GM21381 (cell line): ENCODE data around the gene SAFB2.

Experiments used
- ATAC-seq: cut with Tn5 transposase; IDR thresholded peaks from one replicate; pipeline ENCODE4 v1.9.1; 2021; ENCODE audit warnings: mild to moderate bottlenecking, moderate library complexity; ENCODE audit not compliant: unreplicated experiment

Gene SAFB2

DNA sequence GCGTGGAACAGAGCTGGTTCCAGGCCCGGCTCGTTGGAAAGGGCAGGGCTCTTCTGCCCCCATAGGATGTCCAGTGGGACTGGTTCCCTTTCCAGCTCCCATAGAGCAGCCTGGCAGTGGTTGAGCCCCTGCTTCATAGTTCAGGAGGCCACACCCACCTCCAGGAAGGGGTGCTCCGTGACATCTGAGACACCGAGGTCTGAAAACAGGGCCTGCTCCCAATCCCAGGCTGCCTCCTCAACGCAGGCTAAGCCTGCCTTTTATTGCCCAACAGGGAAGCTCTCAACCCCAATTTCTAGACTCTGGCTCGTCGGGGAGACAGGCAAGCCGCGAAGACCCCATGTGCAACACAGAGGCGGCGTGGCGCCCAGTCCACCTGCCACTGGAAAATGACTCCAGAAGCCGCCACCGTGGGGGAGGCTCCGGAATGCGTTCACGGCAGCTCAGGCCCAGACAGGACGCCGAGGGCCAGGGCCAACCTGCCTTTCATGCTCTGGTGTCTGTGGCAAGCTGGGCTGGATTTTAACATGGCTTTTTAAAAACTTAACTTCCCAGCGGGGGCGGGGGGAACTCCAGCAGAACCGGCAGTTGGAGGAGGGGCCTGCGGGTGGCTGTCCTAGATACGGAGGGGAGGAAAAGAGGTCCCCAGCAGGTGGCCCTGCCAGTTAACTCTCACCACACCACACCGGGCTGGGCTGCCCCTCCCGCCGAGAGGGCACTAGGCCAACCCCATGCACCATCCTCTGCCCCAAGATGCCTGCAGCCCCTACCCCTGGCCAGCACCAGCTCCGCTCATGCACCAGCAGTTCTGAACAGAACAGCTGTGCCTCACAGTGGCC lies 36.9 kb downstream of the SAFB2 start:
- no peak for ATAC-seq

DNA sequence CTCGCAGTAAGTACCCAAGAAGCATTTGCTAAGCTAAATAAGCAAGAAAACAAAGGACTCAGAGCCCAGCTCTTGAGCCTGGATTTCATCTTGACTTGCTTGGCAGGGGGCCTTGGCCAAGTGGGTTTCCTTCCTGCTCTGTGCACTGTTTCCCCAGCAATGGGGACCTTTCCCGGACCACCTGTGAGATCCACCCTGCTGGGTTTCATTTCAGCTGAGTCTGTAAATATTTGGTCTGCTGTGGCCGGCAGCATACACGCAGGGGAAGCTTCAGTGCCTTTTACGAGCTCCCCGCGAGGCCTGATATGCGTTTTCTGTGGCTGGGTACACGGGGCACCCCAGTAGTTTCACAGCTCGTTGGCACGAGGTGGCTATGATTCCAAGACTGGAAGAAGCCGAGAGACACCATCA lies 42.4 kb downstream of the SAFB2 start:
- no peak for ATAC-seq

DNA sequence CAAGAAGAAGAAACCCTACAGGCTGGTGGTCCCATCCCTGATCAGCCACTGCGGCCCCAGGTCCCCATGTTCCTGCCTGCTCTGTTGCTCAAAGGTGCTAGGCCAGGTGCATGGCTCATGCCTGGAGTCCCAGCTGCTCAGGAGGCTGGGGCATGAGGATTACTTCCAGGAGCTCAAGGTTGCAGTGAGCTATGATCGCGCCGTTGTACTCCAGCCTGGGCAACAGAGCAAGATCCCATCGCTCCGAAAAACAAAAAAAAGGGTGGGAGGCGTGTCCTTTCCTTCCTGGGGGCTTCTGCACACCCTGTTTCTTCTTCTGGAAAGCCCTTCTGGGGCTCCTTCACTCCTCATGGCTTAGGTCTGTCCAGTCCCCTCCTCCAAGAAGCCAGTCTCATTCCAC lies 42.9 kb downstream of the SAFB2 start:
- no peak for ATAC-seq

DNA sequence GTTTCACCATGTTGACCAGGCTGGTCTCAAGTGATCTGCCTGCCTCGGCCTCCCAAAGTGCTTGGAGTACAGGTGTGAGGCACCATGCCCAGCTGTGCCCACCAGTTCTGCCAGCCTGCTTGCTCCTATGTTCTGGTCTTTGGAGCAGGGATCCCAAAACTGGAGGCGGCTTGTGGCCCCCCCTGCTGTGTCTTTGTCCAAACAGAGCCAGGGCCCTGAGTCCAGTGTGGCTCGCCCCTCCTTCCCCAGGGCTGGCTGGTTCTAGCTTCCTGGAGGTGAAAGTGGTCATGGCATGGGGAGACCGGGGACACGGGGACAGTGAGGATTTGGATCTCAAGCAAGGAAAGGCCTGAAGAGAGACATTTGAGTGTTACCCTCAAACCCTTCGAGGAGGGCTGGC lies 43.3 kb downstream of the SAFB2 start:
- ATAC-seq: no peak

DNA sequence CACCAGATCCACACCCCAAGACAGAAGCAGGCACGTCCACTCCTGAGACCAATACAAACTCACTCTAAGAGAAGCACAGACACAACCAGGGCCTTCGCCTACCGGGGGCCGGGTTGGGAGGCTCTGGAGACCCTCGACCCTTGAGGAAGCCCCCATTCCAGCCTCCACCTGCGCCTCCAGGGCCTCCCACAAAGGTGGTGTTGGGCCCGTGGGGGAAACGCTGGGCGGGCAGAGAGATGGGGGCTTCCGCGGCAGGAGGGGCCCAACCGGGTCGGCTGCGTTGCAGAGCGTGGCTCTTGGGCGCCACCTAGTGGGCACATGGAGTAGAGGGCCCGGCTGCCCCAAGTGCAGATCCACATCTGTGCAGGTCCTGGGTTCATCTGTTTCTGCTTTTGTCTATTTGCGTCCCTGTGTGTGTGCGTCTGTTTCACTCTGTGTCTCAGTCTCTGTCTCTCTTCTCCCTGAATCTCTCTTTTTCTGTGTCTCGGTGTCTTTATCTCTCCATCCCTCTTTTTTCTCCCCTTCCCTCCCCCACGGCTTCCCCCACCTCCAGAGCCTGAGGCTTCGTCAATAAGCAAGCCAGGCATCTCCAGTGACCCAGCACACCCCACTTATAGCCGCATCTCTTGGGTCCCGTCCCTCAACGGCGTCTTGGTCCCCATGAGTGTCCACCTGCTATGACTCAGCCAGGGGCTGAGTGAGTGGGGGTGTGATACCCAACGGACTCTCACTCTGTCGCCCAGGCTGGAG lies 44.3 kb downstream of the SAFB2 start:
- ATAC-seq: no peak

DNA sequence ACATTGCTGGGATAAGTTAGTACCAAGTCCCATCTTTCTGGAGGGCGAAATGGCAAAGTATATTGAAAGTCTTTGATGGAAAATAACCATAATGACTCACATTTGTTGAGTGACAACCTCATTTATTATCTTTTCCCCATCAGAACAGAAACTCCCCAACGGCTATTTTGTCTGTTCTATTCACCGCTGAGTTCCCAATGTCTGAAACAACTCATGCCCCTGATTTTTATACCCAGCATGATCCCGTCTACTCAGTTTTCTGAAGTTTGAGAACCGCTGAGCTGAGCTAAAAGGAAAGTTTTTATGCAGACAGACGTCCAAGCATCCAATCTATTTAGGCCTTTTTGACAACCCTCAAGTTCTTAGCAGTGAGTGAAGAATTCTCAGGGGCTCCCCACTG lies 47.0 kb downstream of the SAFB2 start:
- ATAC-seq: no peak

DNA sequence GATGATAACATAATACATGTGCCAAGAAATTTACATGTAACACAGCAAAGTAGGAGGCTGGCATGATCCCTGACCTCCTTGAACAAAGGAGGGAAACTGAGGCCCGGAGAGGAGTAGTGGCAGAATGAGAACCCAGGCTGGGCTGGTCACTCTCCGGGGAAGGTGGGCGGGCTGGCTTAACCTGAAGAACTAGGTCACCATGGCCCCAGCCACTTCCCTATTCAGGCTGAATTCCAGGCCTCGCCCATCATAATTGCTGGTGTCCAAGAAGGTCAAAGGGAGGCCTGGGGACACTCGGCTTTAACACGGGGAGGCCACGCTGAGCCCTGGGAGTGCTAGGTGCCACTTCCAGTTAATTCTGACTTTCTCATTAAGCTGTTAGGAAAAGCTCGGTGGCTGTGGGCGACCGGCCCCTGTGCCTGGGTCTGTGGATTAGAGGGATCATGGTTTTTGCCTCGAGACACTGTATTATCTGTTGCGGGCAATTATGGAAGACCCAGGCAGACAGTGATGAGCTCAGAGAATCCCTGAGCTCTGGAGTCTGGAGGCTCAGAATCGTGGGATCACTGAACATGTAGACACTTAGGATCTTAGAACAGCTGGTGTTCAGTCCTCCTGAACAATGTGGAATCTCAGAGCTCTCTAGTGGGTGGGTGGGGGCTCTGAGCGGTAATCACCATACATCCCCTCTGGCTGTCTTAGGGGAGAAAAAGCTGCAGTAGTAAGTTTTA lies 49.9 kb downstream of the SAFB2 start:
- no peak for ATAC-seq

DNA sequence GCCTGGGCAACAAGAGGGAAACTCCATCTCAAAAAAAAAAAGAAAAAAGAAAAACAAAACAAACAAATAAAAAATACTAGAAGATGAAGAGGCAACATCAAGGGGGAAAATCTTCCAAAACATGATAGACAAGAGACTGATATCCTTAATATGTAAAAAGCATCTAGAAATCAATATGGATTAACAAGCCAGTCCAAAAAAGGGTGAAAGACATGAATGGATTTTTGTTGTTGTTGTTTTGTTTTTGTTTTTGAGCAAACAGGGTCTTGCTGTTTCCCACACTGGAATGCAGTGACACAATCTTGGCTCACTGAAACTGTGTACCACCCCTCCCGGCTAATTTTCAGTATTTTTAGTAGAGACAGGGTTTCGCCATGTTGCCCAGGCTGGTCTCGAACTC lies 50.8 kb downstream of the SAFB2 start:
- ATAC-seq: no peak

DNA sequence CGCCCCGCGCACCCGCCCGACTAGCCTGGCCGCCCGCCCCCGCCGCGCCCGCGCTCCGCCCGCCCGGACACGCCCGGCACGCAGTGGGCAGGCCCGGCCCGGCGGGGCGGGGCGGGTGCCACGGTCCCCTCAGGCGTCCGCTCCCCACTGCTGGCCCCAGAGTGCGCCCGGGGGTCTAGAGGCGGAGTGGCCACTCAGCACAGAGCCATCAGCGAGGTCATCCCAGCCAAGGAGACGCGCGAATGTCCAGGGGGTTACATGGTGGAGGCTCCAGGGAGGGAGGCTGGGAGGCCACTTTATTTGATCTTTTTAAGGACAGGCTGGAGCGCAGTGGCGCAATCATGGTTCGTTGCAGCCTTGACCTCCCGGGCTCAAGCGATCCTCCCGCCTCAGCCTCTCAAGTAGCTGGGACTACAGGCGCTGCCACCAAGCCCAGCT lies 54.6 kb downstream of the SAFB2 start:
- ATAC-seq: no peak

DNA sequence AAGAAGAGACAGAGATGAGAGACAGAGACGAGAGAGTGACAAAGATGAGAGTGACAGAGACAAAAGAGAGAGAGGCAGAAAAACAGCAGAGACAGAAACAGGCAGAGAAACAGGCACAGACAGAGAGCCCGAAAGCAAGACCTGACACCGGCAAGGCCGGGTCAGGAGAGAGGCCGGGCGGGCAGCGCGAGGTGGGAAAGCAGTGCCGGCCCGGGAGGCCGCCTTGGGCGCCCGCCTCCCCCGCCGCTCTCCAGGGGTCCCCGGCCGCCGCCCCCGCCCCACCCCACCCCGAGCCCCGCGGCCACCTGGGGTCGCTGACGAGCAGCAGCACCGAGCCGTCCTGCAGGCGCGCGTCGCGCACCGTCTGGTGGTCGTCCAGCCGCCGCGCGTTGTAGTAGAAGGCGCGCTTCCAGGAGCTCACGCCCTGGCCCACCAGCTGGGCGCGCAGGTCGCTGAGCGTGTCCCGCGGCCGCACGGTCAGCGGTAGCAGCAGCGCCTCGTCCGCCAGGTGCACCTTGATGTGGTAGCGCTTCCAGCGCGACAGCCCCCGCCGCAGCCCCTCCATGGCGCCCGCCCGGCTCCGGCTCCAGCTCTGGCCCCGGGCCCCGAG lies 55.1 kb downstream of the SAFB2 start, which contains the start of gene TINCR:
TINCR (minus strand) TSS at position 594 of the 610 bp plus-strand sequence.
- no peak for ATAC-seq

DNA sequence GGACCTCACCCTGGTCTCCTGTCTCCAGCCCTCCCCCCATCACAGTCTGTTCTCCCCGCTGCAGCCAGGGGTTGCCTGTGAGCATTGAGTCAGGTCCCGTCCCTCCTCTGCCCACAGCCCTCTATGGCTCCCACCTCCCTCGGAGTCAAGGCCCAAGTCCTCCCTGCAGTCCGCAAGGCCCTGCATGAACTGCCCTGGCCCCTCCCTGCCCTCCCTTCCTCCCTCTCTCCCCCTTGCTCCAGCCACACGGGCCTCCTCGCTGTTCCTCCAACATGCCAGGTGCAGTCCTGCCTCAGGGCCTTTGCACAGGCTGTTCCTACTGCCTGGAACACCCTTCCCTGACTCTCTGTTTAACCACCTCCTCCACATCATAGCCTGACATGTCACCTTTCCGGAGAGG lies 57.6 kb downstream of the SAFB2 start:
- no peak for ATAC-seq

DNA sequence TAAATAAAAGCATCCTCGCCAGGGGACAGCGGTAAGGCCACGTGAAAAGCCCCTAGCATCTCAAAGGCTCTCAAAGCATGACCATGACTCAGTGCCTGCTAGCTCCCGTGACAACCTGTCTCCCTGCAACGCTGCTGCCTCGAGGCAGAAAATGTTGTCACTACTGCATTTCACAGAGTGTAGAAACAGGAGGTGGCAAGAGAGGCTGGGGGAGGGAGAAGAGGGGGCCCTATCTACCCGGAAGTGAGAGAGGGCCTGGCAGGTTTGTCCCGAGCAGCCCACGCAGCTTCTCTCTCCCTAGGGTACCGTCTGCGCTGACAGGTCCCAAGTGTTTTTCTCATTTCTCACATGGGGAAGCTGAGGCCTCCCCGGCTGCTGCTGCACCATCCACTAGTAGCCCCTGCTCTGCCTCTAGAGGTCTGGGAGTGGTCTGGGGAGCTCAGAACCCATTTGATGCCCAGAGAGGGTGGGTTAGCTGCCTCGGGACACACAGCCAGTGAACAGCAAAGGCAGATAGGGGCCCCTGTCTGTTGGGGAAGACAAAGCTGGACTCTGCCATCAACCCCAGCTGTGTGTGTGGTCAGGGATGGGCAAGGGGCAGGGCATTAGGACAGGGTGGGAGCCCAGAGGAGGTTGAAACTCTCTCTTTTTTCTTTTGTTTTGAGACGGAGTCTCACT lies 58.5 kb downstream of the SAFB2 start:
- no peak for ATAC-seq

DNA sequence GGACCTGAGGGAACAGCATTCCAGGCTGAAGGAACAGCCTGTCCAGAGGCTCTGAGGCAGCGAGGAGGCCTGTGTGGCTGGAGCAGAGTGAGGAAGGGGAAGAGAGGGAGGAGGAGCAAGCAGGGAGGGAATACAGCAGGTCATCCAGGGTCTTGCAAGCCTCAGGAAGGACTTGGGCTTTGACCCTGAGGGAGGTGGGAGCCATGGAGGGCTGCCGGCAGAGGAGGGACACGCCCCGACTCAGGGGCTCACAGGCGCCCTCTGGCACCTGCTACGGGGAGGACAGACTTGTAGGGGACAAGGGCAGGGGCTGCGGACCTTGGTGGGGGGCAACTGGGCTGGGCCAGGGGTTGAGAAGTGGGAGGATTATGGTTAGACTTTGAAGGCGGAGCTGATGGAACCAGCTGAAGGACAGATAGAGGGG lies 59.6 kb downstream of the SAFB2 start:
- ATAC-seq: no peak

DNA sequence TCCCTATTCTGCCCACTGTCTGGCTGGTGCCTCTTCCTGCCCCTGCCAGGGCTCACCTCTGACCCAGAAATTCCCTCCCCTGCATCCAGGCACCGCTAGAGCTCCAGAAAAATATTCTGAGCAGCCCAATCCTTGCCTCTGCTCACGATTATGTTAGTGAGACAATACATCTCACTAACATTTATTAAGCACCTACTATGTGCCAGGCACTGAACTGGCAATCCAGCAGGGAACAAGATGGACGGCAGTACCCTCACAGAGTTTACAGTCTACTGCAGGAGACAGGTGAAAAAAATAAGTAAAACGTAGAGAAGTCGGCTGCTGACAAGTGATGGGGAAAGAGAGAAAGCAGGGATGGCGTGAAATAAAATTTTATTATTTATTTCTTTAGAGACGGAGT lies 60.3 kb downstream of the SAFB2 start:
- ATAC-seq: no peak

DNA sequence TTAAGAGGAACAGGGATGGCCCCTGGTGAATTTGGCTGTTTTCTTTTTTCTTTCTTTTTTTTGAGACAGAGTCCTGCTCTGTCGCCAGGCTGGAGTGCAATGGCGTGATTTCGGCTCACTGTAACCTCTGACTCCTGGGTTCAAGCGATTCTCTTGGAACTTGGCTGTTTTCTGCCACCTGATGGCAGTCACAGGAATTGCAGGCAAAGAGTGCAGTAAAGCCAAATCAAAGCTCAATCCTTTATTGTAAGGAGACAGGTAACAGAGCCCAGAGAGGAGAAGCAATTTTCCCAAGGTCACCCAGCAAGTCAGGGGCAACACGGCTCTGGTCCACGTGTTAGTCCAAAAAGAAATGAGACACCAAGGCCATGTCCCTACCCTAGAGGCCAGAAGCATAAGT lies 61.0 kb downstream of the SAFB2 start:
- no peak for ATAC-seq

DNA sequence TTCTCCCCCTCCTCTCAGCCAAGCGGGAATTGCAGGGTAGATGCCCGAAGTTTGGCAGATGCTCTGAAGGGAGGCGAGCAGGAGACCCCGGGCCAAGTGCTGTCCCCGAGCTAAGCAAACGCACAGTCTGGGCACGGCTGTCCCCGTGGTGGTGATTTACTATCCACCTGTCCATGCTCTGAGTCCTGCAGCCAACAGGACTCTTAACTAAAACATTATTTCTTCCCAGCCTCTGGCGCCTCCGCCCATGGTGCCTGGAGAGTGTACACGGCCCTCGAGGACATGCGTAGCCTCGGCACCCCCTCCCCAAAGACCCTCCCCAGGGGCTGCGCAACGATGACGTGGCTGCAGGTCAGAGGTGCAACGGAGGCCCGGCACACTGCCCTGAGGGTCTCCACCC lies 62.4 kb downstream of the SAFB2 start:
- ATAC-seq: no peak

DNA sequence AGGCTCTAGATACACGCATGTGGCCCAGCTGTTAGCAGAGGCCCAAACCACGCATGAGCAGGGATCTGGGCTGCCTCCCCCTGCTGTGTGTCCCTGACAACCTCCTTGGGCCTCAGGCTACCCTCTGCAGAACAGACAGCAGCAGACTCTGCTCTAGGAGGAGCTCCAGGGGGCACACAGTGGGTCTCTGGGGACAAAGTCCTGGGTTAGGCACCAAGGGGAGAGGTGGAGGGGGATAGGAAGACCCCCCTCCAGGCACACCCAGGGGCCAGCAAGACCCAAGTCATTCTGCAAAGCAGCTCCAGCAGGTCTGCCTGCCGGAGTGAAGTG lies 62.8 kb downstream of the SAFB2 start:
- ATAC-seq: no peak

DNA sequence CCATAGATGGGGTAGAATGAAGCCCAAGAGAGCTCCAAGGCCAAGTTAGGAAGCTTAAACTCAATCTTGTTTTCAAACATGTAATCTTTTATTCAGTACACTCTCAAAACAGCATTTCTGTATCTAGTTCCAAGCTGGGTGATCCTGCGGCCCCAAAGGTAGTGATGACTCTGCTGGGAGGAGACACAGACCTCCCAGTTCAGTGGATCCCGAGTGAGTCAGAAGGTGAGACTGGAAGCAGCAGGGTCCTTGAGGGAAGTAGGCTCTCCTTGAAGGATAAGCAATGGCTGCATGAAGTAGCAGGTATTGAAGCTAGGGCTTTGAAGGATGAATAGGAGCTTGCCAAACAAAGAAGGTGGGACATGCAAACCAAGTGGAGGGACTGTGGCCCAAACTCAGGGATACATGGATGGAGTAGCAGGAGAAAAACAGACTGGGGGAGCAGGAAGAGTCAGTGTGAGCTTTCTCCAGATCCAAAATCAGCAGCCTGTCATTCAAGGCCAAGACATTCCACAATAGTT lies 64.4 kb downstream of the SAFB2 start:
- no peak for ATAC-seq

DNA sequence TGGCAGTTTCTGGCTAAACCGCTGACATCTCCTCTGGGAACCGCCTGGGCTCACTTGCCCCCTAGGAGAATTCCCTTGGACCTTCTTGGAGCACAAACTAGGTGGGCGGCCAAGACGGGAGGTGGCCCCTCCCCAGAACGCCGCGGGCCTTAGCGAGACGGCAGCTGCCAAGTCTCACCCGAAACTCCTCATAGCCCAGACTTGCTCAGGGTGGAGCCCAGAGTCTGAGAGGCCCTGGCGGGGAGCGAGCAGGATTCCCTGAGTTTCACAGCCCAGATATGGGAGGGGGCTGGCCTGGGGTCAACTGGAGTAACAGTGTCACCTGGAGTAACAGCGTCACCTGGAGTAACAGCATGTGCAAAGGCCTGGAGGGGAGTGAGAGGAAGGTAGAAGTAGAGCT lies 64.9 kb downstream of the SAFB2 start:
- no peak for ATAC-seq

DNA sequence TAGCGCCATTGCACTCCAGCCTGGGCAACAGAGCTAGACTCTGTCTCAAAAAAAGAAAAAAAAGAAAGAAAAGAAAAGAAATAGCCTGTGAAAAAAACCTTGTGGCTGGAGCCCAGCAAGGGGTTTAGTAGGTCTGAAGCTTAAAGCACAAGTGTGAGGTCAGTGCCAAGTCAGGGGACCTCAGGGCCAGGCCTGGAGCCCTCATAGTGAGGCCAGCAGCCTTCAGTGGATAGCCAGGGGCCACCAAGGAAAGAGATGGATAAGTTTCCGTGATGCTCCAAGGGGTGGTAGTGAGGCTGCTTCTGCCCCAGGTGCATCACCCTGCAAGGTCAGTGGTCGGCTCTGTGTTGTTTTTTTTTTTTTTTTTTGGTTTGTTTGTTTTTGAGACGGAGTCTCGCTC lies 67.7 kb downstream of the SAFB2 start:
- no peak for ATAC-seq
